Bone marrow (tissue), 2 donors: ENCODE data around the gene ZKSCAN2.
A peak's percentile ranks its signal among the peaks of the same experiment; 100 is the strongest.

Experiments used
- DNase-seq, 2 donors: peaks; one replicate each; lab custom pipeline; 2025; lab: John Stamatoyannopoulos, UW

The ZKSCAN2 gene

GRCh38 chr16:25257470-25257955 lies at the start of gene ZKSCAN2:
TSS of gene ZKSCAN2 (minus strand) at chr16:25257845. CDS start at chr16:25257127, 718 bp downstream.
- peak in 1 of 2 donors; percentile 92 for DNase-seq

GRCh38 chr16:25299792-25300590 lies 42.3 kb upstream of the ZKSCAN2 start:
- no peak for DNase-seq

- DNase-seq = no peak
Measured at GRCh38 chr16:25298165-25298872, 40.7 kb upstream of the ZKSCAN2 start.

GRCh38 chr16:25297151-25297787 lies 39.6 kb upstream of the ZKSCAN2 start:
- DNase-seq = no peak

- no peak for DNase-seq
Measured at GRCh38 chr16:25291580-25291979, 33.9 kb upstream of the ZKSCAN2 start.

GRCh38 chr16:25289466-25289865 lies 31.8 kb upstream of the ZKSCAN2 start:
- no peak for DNase-seq

GRCh38 chr16:25279491-25279890 lies 21.8 kb upstream of the ZKSCAN2 start:
- no peak for DNase-seq

GRCh38 chr16:25271421-25271820 lies 13.8 kb upstream of the ZKSCAN2 start:
- DNase-seq = no peak

- DNase-seq = no peak
Measured at GRCh38 chr16:25270577-25270976, 12.9 kb upstream of the ZKSCAN2 start.

GRCh38 chr16:25269879-25270278 lies 12.2 kb upstream of the ZKSCAN2 start:
- DNase-seq = no peak

- DNase-seq = no peak
Measured at GRCh38 chr16:25265968-25266367, 8.3 kb upstream of the ZKSCAN2 start.

GRCh38 chr16:25264597-25264996 lies 7.0 kb upstream of the ZKSCAN2 start:
- DNase-seq = no peak

GRCh38 chr16:25260416-25260815 lies 2.8 kb upstream of the ZKSCAN2 start:
- DNase-seq = no peak

GRCh38 chr16:25258861-25259179 lies 1.2 kb upstream of the ZKSCAN2 start:
- DNase-seq = no peak

GRCh38 chr16:25257956-25258860 lies 563 bp upstream of the ZKSCAN2 start:
- peak; percentile 46 to 92 for DNase-seq

- DNase-seq = no peak
Measured at GRCh38 chr16:25256695-25257469, 763 bp downstream of the ZKSCAN2 start.

- no peak for DNase-seq
Measured at GRCh38 chr16:25253322-25253721, 4.3 kb downstream of the ZKSCAN2 start.

GRCh38 chr16:25250467-25250866 lies 7.2 kb downstream of the ZKSCAN2 start:
- no peak for DNase-seq

GRCh38 chr16:25235991-25236390 lies 21.7 kb downstream of the ZKSCAN2 start:
- DNase-seq = no peak

- no peak for DNase-seq
Measured at GRCh38 chr16:25228372-25228771, 29.3 kb downstream of the ZKSCAN2 start.

GRCh38 chr16:25224731-25225319 lies 32.8 kb downstream of the ZKSCAN2 start:
- no peak for DNase-seq
